ENCODE data around the gene EXD1. TPM values are rescaled to one million over a fixed set of nuclear protein-coding genes. Genes with fewer than 3 reads are reported as not detected.

Gene EXD1
- total RNA-seq, 1 experiment from 2014 or later = not detected

DNA sequence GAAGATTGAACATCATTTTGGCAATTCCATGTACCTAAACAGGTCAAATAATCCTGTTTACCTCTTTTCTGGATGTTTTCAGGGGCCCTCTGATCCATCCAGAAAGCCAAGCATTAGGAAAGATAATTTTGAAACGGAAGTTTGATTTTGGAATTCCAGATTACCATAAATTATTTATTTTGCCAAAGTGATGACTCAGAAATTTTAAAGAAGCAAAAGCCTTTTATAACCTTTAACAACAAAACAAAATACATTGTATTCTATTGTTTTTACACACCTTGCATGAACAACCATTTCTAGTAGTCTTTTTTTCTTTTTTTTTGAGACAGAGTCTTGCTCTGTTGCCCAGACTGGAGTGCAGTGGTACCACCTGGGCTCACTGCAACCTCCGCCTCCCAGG, 82.5 kb downstream of the EXD1 start:
- ChIA-PET POLR2A (no interaction called here), CTCF (no interaction called here), RAD21 (ENCODE audit: low non-redundant PET in 1 of 2, low total read pairs in 2 of 2, uncharacterized antibody in 2 of 2, unreplicated experiment in 2 of 2) (no interaction called here)
- ATAC-seq (no peak), DNase-seq (ENCODE audit: low read depth, low spot score) (no peak)
- no peak overlapping the region for H3K4me2 ChIP-seq (ENCODE audit: low read length)
- H2AFZ ChIP-seq (ENCODE audit: low read depth, low read length, poor library complexity, severe bottlenecking) = no peak overlapping the region
- no peak for TF ChIP-seq YY1 (IDR thresholded peaks at IDR 0.05; ENCODE audit: extremely low read depth, insufficient replicate concordance, low read depth, low read length)
- TF ChIP-seq ZFX (IDR thresholded peaks at IDR 0.05) = no peak
- no peak for TF ChIP-seq RAD21 (IDR thresholded peaks at IDR 0.05; ENCODE audit: low read depth)
- no peak for TF ChIP-seq POLR2AphosphoS5 (IDR thresholded peaks at IDR 0.05; ENCODE audit: low read depth, low read length)
- TF ChIP-seq EZH2 (IDR thresholded peaks at IDR 0.05) = no peak
- TF ChIP-seq SP1 (IDR thresholded peaks at IDR 0.05; ENCODE audit: low read depth) = no peak
- no peak for TF ChIP-seq SIN3A (IDR thresholded peaks at IDR 0.05; ENCODE audit: low read depth)
- TF ChIP-seq ELF1 (IDR thresholded peaks at IDR 0.05; ENCODE audit: borderline replicate concordance, low read depth) = no peak
- TF ChIP-seq, protein P1, sequence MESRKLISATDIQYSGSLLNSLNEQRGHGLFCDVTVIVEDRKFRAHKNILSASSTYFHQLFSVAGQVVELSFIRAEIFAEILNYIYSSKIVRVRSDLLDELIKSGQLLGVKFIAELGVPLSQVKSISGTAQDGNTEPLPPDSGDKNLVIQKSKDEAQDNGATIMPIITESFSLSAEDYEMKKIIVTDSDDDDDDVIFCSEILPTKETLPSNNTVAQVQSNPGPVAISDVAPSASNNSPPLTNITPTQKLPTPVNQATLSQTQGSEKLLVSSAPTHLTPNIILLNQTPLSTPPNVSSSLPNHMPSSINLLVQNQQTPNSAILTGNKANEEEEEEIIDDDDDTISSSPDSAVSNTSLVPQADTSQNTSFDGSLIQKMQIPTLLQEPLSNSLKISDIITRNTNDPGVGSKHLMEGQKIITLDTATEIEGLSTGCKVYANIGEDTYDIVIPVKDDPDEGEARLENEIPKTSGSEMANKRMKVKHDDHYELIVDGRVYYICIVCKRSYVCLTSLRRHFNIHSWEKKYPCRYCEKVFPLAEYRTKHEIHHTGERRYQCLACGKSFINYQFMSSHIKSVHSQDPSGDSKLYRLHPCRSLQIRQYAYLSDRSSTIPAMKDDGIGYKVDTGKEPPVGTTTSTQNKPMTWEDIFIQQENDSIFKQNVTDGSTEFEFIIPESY (IDR thresholded peaks at IDR 0.05; ENCODE audit: extremely low read depth, insufficient replicate concordance, low read length) = no peak
- TF ChIP-seq EZH2phosphoT487 (IDR thresholded peaks at IDR 0.05; ENCODE audit: borderline replicate concordance) = no peak
- no peak for TF ChIP-seq REST (IDR thresholded peaks at IDR 0.05; ENCODE audit: low read depth)
- no peak for TF ChIP-seq CTCF (IDR thresholded peaks at IDR 0.05 in 2 of 3, conservative IDR thresholded peaks at IDR 0.05 in 1 of 3; ENCODE audit: borderline replicate concordance in 1 of 3, insufficient read depth in 1 of 3, low read depth in 2 of 3, low read length in 2 of 3)
- no peak overlapping the region for H3K9ac ChIP-seq (ENCODE audit: low read length)
- no peaks in the 10 kb centered on the region for H3K79me2 ChIP-seq (ENCODE audit: insufficient read depth, low read length)
- no peak overlapping the region for H3K4me3 ChIP-seq (replicated peaks in 1 of 2; ENCODE audit: low read depth in 1 of 2, low read length in 2 of 2)
- H3K27me3 ChIP-seq (ENCODE audit: insufficient read depth, low read length) = no peaks in the 10 kb centered on the region
- H4K20me1 ChIP-seq (ENCODE audit: insufficient read depth) = no peaks in the 10 kb centered on the region
- H3K9me2 ChIP-seq (ENCODE audit: insufficient read depth) = no peaks in the 10 kb centered on the region
- peaks cover 5 to 15% of the 10 kb centered on the region in 2 experiments; a peak in 3 of 4 replicates for H3K4me1 ChIP-seq (ENCODE audit: control insufficient read depth in 1 of 2, insufficient read depth in 2 of 2, low read length in 2 of 2)
- H3K36me3 ChIP-seq (ENCODE audit: control insufficient read depth in 1 of 2, insufficient read depth in 2 of 2, low read length in 2 of 2) = no peaks in the 10 kb centered on the region
- intact Hi-C loops (cut with micrococcal nuclease) = no loop called here
- no peak overlapping the region for H3K27ac ChIP-seq (ENCODE audit: low read depth, low read length)
- no peaks in the 10 kb centered on the region for H3K9me3 ChIP-seq (ENCODE audit: control insufficient read depth in 1 of 2, insufficient read depth in 1 of 2, low read depth in 1 of 2, low read length in 2 of 2)
- BruUV-seq (replicated peaks) = no TSS peak
